ENCODE data around the gene SLC25A13.

Gene SLC25A13

DNA sequence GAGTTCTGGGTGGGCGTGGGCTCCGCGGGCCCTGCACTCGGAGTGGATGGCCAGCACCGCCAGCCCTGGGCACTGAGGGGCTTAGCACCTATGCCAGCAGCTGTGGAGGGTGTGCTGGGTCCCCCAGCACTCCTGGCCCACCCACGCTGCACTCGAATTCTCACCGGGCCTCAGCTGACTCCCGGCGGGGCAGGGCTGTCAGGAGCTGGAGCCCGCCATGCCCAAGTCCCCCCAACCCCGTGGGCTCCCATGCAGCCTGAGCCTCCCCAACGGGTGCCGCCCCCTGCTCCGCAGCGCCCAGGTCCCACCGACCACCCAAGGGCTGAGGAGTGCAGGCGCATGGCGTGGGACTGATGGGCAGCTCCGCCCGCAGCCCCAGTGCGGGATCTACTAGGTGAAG lies 93.1 kb downstream of the SLC25A13 start:
- H3K36me3 Mint-ChIP-seq (ENCODE audit: low read depth) = peaks cover 59% of the 10 kb centered on the region

DNA sequence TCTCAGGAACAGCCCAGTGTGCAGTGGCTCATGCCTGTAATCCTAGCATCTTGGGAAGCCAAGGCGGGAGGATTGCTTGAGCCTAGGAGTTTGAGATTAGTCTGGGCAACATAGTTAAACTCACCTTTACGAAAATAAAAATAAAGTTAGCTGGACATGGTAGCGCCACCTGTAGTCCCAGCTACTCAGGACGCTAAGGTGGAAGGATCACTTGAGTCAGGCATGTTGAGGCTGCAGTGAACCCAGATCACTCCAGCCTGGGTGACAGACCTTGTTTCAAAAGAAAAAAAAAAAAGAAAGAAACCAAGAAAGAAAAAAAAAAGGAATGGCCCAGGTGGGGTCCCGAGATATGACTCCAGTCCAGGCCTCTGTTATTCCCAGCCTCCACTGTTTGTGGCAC lies 96.6 kb downstream of the SLC25A13 start:
- TF ChIP-seq, protein P1, sequence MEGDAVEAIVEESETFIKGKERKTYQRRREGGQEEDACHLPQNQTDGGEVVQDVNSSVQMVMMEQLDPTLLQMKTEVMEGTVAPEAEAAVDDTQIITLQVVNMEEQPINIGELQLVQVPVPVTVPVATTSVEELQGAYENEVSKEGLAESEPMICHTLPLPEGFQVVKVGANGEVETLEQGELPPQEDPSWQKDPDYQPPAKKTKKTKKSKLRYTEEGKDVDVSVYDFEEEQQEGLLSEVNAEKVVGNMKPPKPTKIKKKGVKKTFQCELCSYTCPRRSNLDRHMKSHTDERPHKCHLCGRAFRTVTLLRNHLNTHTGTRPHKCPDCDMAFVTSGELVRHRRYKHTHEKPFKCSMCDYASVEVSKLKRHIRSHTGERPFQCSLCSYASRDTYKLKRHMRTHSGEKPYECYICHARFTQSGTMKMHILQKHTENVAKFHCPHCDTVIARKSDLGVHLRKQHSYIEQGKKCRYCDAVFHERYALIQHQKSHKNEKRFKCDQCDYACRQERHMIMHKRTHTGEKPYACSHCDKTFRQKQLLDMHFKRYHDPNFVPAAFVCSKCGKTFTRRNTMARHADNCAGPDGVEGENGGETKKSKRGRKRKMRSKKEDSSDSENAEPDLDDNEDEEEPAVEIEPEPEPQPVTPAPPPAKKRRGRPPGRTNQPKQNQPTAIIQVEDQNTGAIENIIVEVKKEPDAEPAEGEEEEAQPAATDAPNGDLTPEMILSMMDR (IDR thresholded peaks at IDR 0.05) = no peak
- Mint-ChIP-seq H3K27me3 (ENCODE audit: low read depth, poor library complexity) (no peaks in the 10 kb centered on the region), H3K27ac (no peak overlapping the region), H3K4me3 (no peak overlapping the region), H3K4me1 (peaks cover 8% of the 10 kb centered on the region), H3K9me3 (peaks cover 15% of the 10 kb centered on the region), H3K36me3 (ENCODE audit: low read depth) (peaks cover 27% of the 10 kb centered on the region)
- DNase-seq = no peak

More for the DNA sequence above, 93.1 kb downstream of the SLC25A13 start:
- Mint-ChIP-seq H3K27ac (no peak overlapping the region), H3K4me1 (no peaks in the 10 kb centered on the region), H3K27me3 (ENCODE audit: low read depth, poor library complexity) (no peaks in the 10 kb centered on the region), H3K9me3 (peaks cover 22% of the 10 kb centered on the region), H3K4me3 (no peak overlapping the region)
- no peak for DNase-seq
- TF ChIP-seq, protein P1 (IDR thresholded peaks at IDR 0.05) = no peak

DNA sequence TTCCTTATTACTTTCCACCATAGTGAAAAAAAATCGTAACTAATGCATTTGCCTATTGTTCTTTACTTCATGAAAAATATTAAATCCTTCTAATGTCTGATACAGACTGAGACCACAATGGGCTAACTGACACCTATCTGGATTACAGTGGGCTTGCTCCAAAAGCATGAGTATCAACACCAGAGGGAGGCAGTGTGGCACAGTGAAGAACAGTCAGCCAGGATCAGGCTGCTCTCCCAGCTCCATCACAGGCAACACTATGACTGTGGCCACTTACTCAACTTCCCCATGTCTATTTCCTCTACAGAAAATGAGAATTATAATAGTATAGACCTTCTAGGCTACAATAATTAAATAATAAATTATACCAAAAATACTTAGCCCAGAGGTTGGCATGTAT lies 97.2 kb downstream of the SLC25A13 start:
- DNase-seq = no peak
- Mint-ChIP-seq H3K4me3 (no peak overlapping the region), H3K27ac (no peak overlapping the region), H3K36me3 (ENCODE audit: low read depth) (peaks cover 22% of the 10 kb centered on the region), H3K9me3 (peaks cover 10% of the 10 kb centered on the region), H3K4me1 (peaks cover 10% of the 10 kb centered on the region), H3K27me3 (ENCODE audit: low read depth, poor library complexity) (no peaks in the 10 kb centered on the region)
- TF ChIP-seq, protein P1 (IDR thresholded peaks at IDR 0.05) = no peak

DNA sequence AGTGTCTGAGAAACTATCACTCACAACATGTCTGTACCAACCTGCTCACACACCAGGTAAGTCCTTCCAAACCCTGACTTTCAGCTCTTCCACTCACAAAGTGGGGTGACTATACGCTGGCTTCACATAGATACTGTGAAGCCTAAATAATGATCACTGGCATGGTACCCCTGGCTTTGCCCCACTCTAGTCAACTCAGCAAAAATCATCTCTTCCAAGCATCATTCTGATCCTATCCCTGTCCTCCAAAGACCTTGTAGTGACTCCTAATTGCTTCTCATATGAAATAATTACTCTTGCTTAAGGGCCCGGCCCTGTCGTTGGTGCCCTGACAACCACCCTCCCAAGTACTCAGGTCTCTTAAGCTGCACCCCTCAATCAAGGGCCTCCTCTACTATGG lies 97.8 kb downstream of the SLC25A13 start:
- Mint-ChIP-seq H3K4me1 (peaks cover 16% of the 10 kb centered on the region), H3K36me3 (ENCODE audit: low read depth) (peaks cover 16% of the 10 kb centered on the region), H3K4me3 (no peak overlapping the region), H3K27ac (no peak overlapping the region), H3K9me3 (peaks cover 4% of the 10 kb centered on the region), H3K27me3 (ENCODE audit: low read depth, poor library complexity) (no peaks in the 10 kb centered on the region)
- DNase-seq = no peak
- TF ChIP-seq, protein P1 (IDR thresholded peaks at IDR 0.05) = no peak

DNA sequence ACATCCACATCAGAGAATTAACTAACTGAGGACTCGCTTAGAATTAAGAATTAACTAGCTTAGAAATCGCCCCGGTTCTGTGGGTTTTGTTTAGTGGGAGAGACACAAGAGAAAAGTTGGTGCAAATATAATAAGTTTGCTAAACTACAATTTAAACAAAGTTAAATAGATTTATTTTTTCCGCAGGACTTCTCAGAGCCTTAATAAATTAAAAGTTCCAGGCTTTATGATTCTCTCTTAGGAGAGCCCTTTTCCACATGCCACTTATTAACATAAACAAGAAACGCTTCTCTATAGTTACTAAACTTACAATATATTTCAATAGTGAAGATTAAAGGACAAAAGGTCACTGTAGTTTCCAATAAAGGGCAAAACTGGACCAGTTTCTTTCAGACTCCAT lies 100.0 kb downstream of the SLC25A13 start:
- no peak for DNase-seq
- H3K4me1 Mint-ChIP-seq = peaks cover 17% of the 10 kb centered on the region
- H3K27ac Mint-ChIP-seq = no peak overlapping the region
- H3K27me3 Mint-ChIP-seq (ENCODE audit: low read depth, poor library complexity) = no peaks in the 10 kb centered on the region
- peaks cover 5% of the 10 kb centered on the region for H3K36me3 Mint-ChIP-seq (ENCODE audit: low read depth)
- no peak overlapping the region for H3K4me3 Mint-ChIP-seq
- TF ChIP-seq, protein P1 (IDR thresholded peaks at IDR 0.05) = no peak
- H3K9me3 Mint-ChIP-seq = no peaks in the 10 kb centered on the region

DNA sequence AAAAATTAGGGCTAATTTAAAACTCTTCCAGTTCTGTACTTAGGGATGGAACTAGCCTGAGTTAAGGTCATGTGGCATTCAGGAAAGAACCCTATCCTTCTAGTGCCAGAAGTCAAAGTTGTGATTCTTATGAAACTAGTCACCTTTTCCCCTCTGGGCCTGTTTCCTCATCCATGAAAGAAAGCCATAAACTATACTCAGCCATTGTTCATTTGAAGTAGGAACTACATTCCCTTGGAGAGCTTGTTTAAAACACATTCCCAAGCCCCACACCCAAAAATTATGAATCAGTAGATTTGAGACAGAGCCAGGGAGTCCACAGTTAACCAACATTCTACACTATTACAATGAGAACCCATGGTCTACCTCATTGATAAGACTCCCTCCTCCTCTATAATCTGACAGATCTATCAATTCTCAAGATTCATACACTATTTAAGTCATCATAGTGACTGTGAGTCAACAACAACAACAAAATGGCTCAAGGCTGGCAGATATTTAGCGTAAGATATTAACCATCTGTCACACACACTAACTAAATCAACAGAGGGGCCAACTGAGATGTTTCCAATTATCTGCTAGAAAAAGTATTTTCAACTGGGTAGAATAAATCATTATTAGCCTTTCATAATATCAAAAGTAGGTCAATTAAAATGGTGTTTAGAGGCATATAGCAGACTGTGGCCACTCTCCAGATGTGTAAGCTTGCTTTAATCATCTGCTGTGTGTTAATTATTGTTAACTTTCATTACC lies 102.3 kb downstream of the SLC25A13 start:
- peaks cover 6% of the 10 kb centered on the region for H3K9me3 Mint-ChIP-seq
- peaks cover 21% of the 10 kb centered on the region for H3K36me3 Mint-ChIP-seq (ENCODE audit: low read depth)
- H3K27me3 Mint-ChIP-seq (ENCODE audit: low read depth, poor library complexity) = no peaks in the 10 kb centered on the region
- peaks cover 17% of the 10 kb centered on the region for H3K4me1 Mint-ChIP-seq
- TF ChIP-seq, protein P1 (IDR thresholded peaks at IDR 0.05) = no peak
- H3K4me3 Mint-ChIP-seq = no peak overlapping the region
- no peak overlapping the region for H3K27ac Mint-ChIP-seq
- no peak for DNase-seq

Measured in nephron progenitor cell (in vitro differentiated cells).